Sigmoid colon (tissue), 4 donors: ENCODE results near the gene CCDC122.

Experiments used
- CTCF ChIP-seq, 4 experiments: fragments of 450-650 bp in 3 of 4; fragments of 200-600 bp in 1 of 4; IDR thresholded peaks; one replicate each; pipeline ENCODE4 v1.5.1; 2016 to 2019; ENCODE audit warnings: antibody characterized with exemption in 4 of 4, mild to moderate bottlenecking in 3 of 4, moderate library complexity in 2 of 4
- EP300 ChIP-seq, 4 donors: sonication (generic); formaldehyde crosslinking; IDR thresholded peaks; one replicate each; pipeline ENCODE4 v1.6.1; 2017; ENCODE audit warnings: antibody characterized with exemption in 4 of 4
- POLR2A ChIP-seq, 2 donors: fragments of 450-650 bp; IDR thresholded peaks; one replicate each; pipeline ENCODE4 v1.6.1; 2016; ENCODE audit warnings: antibody characterized with exemption in 2 of 2, mild to moderate bottlenecking in 2 of 2, moderate library complexity in 2 of 2
- POLR2AphosphoS5 ChIP-seq, 4 donors: sonication (generic); formaldehyde crosslinking; IDR thresholded peaks; one replicate each; pipeline ENCODE4 v1.6.1; 2017; ENCODE audit warnings: antibody characterized with exemption in 4 of 4

GRCh38 chr13:43846496-43847158 lies 32.9 kb downstream of the CCDC122 start:
- TF ChIP-seq CTCF (IDR thresholded peaks at IDR 0.05) = no peak
- TF ChIP-seq POLR2A (IDR thresholded peaks at IDR 0.05) = no peak
- no peak for TF ChIP-seq POLR2AphosphoS5 (IDR thresholded peaks at IDR 0.05)
- TF ChIP-seq EP300 (IDR thresholded peaks at IDR 0.05) = no peak
